ENCODE data around the gene ST7L. TPM values are rescaled to one million over a fixed set of nuclear protein-coding genes. Genes with fewer than 3 reads are reported as not detected.
"Not testable (repeated sequence)": the region's sequence is repeated elsewhere in the genome, so short reads cannot be mapped to it uniquely, and the experiment has no call there.

Gene ST7L
- total and polyA plus RNA-seq, 2 donors (not counting 1 experiment from before 2014, with no cell fraction given) = 14.6 to 18.0 TPM

- no peak overlapping the region for H2AFZ ChIP-seq (ENCODE audit: low read length)
- H3K9ac ChIP-seq (ENCODE audit: insufficient read depth, low read length) = no peak overlapping the region
- no peaks in the 10 kb centered on the region for H3K9me3 ChIP-seq (ENCODE audit: control insufficient read depth, insufficient read depth, low read depth, low read length)
- H4K20me1 ChIP-seq (ENCODE audit: control insufficient read depth, extremely low read depth, insufficient read depth, low read length) = no peaks in the 10 kb centered on the region
- no peak overlapping the region for H3K4me2 ChIP-seq (ENCODE audit: extremely low read depth, insufficient read depth, low read length)
- no peak for DNase-seq (ENCODE audit: low read depth in 2 of 2)
- H3K4me3 ChIP-seq (replicated peaks in 1 of 4; ENCODE audit: control extremely low read depth in 1 of 4, insufficient read depth in 1 of 4, low read depth in 3 of 4, low read length in 4 of 4) = no peak overlapping the region
- H3K27ac ChIP-seq (ENCODE audit: insufficient read depth, low read length) = no peak overlapping the region
- no peaks in the 10 kb centered on the region for H3K36me3 ChIP-seq (ENCODE audit: control insufficient read depth, insufficient read depth, low read length)
- H3K79me2 ChIP-seq (ENCODE audit: control insufficient read depth, insufficient read depth, low read length) = no peaks in the 10 kb centered on the region
- H3K27me3 ChIP-seq (ENCODE audit: control insufficient read depth, insufficient read depth, low read length) = no peaks in the 10 kb centered on the region
- TF ChIP-seq EZH2 (IDR thresholded peaks at IDR 0.05; ENCODE audit: low read length, missing control alignments) = no peak
- no peak for TF ChIP-seq CTCF (conservative IDR thresholded peaks at IDR 0.05 in 1 of 2, IDR thresholded peaks at IDR 0.05 in 1 of 2; ENCODE audit: low read depth in 1 of 2, low read length in 2 of 2)
- no peaks in the 10 kb centered on the region for H3K4me1 ChIP-seq (ENCODE audit: control insufficient read depth, extremely low read depth, insufficient read depth, low read length)
Measured at GRCh38 chr1:112492076-112492475, 126.9 kb downstream of the ST7L start.

GRCh38 chr1:112488141-112488540 lies 130.8 kb downstream of the ST7L start:
- H3K27me3 ChIP-seq (ENCODE audit: control insufficient read depth, insufficient read depth, low read length) = no peaks in the 10 kb centered on the region
- no peaks in the 10 kb centered on the region for H3K4me1 ChIP-seq (ENCODE audit: control insufficient read depth, extremely low read depth, insufficient read depth, low read length)
- no peak overlapping the region for H3K9ac ChIP-seq (ENCODE audit: insufficient read depth, low read length)
- no peak overlapping the region for H3K4me2 ChIP-seq (ENCODE audit: extremely low read depth, insufficient read depth, low read length)
- TF ChIP-seq CTCF (conservative IDR thresholded peaks at IDR 0.05 in 1 of 2, IDR thresholded peaks at IDR 0.05 in 1 of 2; ENCODE audit: low read depth in 1 of 2, low read length in 2 of 2) (no peak), EZH2 (IDR thresholded peaks at IDR 0.05; ENCODE audit: low read length, missing control alignments) (no peak)
- no peaks in the 10 kb centered on the region for H3K36me3 ChIP-seq (ENCODE audit: control insufficient read depth, insufficient read depth, low read length)
- no peaks in the 10 kb centered on the region for H3K9me3 ChIP-seq (ENCODE audit: control insufficient read depth, insufficient read depth, low read depth, low read length)
- H3K4me3 ChIP-seq (replicated peaks in 1 of 4; ENCODE audit: control extremely low read depth in 1 of 4, insufficient read depth in 1 of 4, low read depth in 3 of 4, low read length in 4 of 4) = no peak overlapping the region
- H3K79me2 ChIP-seq (ENCODE audit: control insufficient read depth, insufficient read depth, low read length) = no peaks in the 10 kb centered on the region
- H3K27ac ChIP-seq (ENCODE audit: insufficient read depth, low read length) = no peak overlapping the region
- no peak overlapping the region for H2AFZ ChIP-seq (ENCODE audit: low read length)
- DNase-seq (ENCODE audit: low read depth in 2 of 2) = no peak
- H4K20me1 ChIP-seq (ENCODE audit: control insufficient read depth, extremely low read depth, insufficient read depth, low read length) = no peaks in the 10 kb centered on the region

GRCh38 chr1:112487686-112488085 lies 131.3 kb downstream of the ST7L start:
- not testable (repeated sequence) for H3K36me3 ChIP-seq (ENCODE audit: control insufficient read depth, insufficient read depth, low read length); DNase-seq (ENCODE audit: low read depth in 2 of 2); H4K20me1 ChIP-seq (ENCODE audit: control insufficient read depth, extremely low read depth, insufficient read depth, low read length); H3K27me3 ChIP-seq (ENCODE audit: control insufficient read depth, insufficient read depth, low read length); H3K4me3 ChIP-seq (replicated peaks in 1 of 4; ENCODE audit: control extremely low read depth in 1 of 4, insufficient read depth in 1 of 4, low read depth in 3 of 4, low read length in 4 of 4); H2AFZ ChIP-seq (ENCODE audit: low read length); H3K9ac ChIP-seq (ENCODE audit: insufficient read depth, low read length); H3K9me3 ChIP-seq (ENCODE audit: control insufficient read depth, insufficient read depth, low read depth, low read length); H3K4me2 ChIP-seq (ENCODE audit: extremely low read depth, insufficient read depth, low read length); H3K27ac ChIP-seq (ENCODE audit: insufficient read depth, low read length); H3K4me1 ChIP-seq (ENCODE audit: control insufficient read depth, extremely low read depth, insufficient read depth, low read length); H3K79me2 ChIP-seq (ENCODE audit: control insufficient read depth, insufficient read depth, low read length)

- not testable (repeated sequence) for H3K4me2 ChIP-seq (ENCODE audit: extremely low read depth, insufficient read depth, low read length); H3K4me1 ChIP-seq (ENCODE audit: control insufficient read depth, extremely low read depth, insufficient read depth, low read length); H3K4me3 ChIP-seq (replicated peaks in 1 of 4; ENCODE audit: control extremely low read depth in 1 of 4, insufficient read depth in 1 of 4, low read depth in 3 of 4, low read length in 4 of 4); H3K9me3 ChIP-seq (ENCODE audit: control insufficient read depth, insufficient read depth, low read depth, low read length); DNase-seq (ENCODE audit: low read depth in 2 of 2); H4K20me1 ChIP-seq (ENCODE audit: control insufficient read depth, extremely low read depth, insufficient read depth, low read length); H3K79me2 ChIP-seq (ENCODE audit: control insufficient read depth, insufficient read depth, low read length); H3K9ac ChIP-seq (ENCODE audit: insufficient read depth, low read length); H3K36me3 ChIP-seq (ENCODE audit: control insufficient read depth, insufficient read depth, low read length); H3K27ac ChIP-seq (ENCODE audit: insufficient read depth, low read length); H2AFZ ChIP-seq (ENCODE audit: low read length); H3K27me3 ChIP-seq (ENCODE audit: control insufficient read depth, insufficient read depth, low read length)
Measured at GRCh38 chr1:112486063-112486462, 132.9 kb downstream of the ST7L start.

All from fibroblast of lung (primary cell).